A549 treated with dexamethasone at 1 μM for 4 hours (cell line): ENCODE results near the gene OAS3. TPM values are rescaled to one million over a fixed set of nuclear protein-coding genes. Genes with fewer than 3 reads are reported as not detected.

ENCODE experiments used
- total RNA-seq: library from RNA; stranded (reverse); fragments of 200-300 nt; extraction: Qiagen RNA extraction; gene quantifications from 5 replicates; pipeline ENCODE4 v1.2.3, GENCODE V29; 2022

Gene OAS3
- total RNA-seq: 18.5 to 27.2 TPM (median 26.1 TPM) in 5 replicates

GRCh38 chr12:112937741-112938719 lies at the start of gene OAS3:
OAS3 (plus strand) TSS chr12:112938474; CDS start chr12:112938531, 57 bp downstream.

GRCh38 chr12:112906712-112907414 lies 31.4 kb upstream of the OAS3 start, which contains the start of gene OAS1:
OAS1 (plus strand) TSS chr12:112906962; CDS start chr12:112907040, 78 bp downstream.

GRCh38 chr12:112978163-112979040 lies 40.1 kb downstream of the OAS3 start, which contains the start of gene OAS2:
OAS2 (plus strand) TSS chr12:112978519; CDS start chr12:112978609, 90 bp downstream.

Other genes with a start within 250 kb of the OAS3 start
- gene RPH3A, start 146.7 kb upstream of the OAS3 start, total RNA-seq: 0.21 to 0.45 TPM (median 0.25 TPM) in 5 replicates
- gene OAS1, start 31.5 kb upstream of the OAS3 start, total RNA-seq: 26.8 to 40.7 TPM (median 32.8 TPM) in 5 replicates
- gene OAS2, start 40.0 kb downstream of the OAS3 start, total RNA-seq: 0.08 to 0.26 TPM (median 0.18 TPM) in 5 replicates
- 0.26 to 0.66 TPM (median 0.48 TPM) in 5 replicates for gene DTX1, start 118.3 kb downstream of the OAS3 start, total RNA-seq
- gene RASAL1, start 197.3 kb downstream of the OAS3 start, total RNA-seq: 0.17 to 0.32 TPM (median 0.27 TPM) in 5 replicates
- 0.09 to 0.14 TPM (median 0.11 TPM) in 3 of 5 replicates, not detected in the others for gene CFAP73, start 211.2 kb downstream of the OAS3 start, total RNA-seq
- 47.3 to 86.4 TPM (median 79.0 TPM) in 5 replicates for gene DDX54, start 247.0 kb downstream of the OAS3 start, total RNA-seq
- 23.2 to 33.1 TPM (median 32.7 TPM) in 5 replicates for gene RITA1, start 247.2 kb downstream of the OAS3 start, total RNA-seq